Fibroblast of lung (primary cell): Measurements from ENCODE around the gene PKP1.

Source experiments
- EZH2 ChIP-seq: IDR thresholded peaks from 2 replicates; pipeline ENCODE4 v1.5.1; 2012; ENCODE audit warnings: low read length, control low read depth, mild to moderate bottlenecking; ENCODE audit errors: missing control alignments
- TF ChIP-seq, protein P1 (sequence below), 2 donors: IDR thresholded peaks in 1 of 2; conservative IDR thresholded peaks in 1 of 2; 1 replicate in 1 of 2; 2 replicates in 1 of 2; pipeline ENCODE4 v1.5.1; 2011 to 2012; ENCODE audit warnings: low read length in 2 of 2, control low read depth in 1 of 2, inconsistent platforms in 1 of 2, low read depth in 1 of 2, mild to moderate bottlenecking in 1 of 2

DNA sequence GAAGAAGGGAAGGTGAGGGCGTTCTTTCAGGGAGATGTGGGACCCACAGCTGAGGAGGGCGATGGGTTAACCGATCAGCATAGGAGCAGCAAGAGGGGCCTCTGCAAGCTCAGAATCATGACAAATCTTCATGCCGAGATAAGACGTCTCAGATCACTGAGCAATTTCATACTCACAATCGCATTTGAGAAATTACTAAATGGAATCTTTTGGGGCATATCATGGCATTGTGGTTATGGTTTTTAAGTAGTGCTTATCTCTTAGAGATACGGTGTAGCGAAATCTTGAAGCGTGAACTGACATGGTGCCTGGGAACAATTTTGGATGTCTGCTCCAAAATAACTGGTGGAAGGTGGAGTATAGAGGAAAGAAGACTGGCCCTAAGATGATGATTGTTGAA lies 88.0 kb downstream of the PKP1 start:
- TF ChIP-seq, protein P1, sequence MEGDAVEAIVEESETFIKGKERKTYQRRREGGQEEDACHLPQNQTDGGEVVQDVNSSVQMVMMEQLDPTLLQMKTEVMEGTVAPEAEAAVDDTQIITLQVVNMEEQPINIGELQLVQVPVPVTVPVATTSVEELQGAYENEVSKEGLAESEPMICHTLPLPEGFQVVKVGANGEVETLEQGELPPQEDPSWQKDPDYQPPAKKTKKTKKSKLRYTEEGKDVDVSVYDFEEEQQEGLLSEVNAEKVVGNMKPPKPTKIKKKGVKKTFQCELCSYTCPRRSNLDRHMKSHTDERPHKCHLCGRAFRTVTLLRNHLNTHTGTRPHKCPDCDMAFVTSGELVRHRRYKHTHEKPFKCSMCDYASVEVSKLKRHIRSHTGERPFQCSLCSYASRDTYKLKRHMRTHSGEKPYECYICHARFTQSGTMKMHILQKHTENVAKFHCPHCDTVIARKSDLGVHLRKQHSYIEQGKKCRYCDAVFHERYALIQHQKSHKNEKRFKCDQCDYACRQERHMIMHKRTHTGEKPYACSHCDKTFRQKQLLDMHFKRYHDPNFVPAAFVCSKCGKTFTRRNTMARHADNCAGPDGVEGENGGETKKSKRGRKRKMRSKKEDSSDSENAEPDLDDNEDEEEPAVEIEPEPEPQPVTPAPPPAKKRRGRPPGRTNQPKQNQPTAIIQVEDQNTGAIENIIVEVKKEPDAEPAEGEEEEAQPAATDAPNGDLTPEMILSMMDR (conservative IDR thresholded peaks at IDR 0.05 in 1 of 2, IDR thresholded peaks at IDR 0.05 in 1 of 2; ENCODE audit: low read depth in 1 of 2, low read length in 2 of 2), result no peak
- no peak for TF ChIP-seq EZH2
